GM19239 (cell line): Measurements from ENCODE around the gene RNF169.

Experiments used
- DNase-seq: peaks from one replicate; pipeline ENCODE4 v3.0.0; 2011; ENCODE audit warnings: low spot score; ENCODE audit not compliant: insufficient read length
- FAIRE-seq: peaks from 2 replicates; lab custom pipeline; 2011; peaks lifted over from hg19 to GRCh38; lab: Jason Lieb, UNC

RNF169 gene

DNA sequence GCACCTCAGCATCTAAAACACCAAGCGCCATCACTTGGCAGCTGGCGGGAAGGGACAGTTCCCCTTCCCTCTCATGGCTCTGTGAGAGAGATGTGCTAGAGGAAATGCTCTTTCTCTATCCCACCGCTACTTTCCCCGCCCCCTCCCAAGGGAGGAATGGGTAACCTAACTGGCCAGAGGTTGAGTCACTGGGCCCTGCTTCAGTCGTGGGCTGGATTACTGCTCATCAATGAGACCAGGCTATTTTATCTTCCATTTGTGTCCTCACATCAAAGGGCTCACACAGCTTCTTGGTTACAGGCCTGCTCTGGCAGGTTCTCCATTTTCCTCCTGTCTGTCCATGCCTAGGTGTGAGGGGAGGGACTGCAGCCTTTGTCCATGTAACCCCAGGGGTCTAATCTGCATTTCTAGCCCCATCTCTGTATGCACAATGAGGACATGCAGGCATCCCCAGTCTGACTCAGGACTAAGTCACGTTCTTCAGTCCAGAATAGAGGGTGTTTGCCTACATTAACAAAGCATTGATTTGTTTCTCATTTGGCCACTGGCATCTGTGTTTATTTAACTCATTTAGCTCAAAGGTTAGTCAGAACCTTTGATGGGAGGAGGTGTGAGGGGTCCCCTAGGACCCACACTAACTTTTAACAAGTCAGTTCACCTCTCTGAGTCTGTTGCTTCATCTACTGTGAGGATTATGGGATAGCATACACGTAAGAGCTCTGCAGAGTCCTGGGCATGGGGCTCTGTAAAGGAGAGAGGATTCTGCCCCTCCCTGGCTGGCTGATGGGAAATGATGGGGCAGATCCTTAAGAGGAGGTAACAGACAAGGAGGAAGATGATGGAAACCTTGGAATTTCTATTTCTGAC lies 101.1 kb downstream of the RNF169 start:
- no peak for DNase-seq
- no peak for FAIRE-seq

DNA sequence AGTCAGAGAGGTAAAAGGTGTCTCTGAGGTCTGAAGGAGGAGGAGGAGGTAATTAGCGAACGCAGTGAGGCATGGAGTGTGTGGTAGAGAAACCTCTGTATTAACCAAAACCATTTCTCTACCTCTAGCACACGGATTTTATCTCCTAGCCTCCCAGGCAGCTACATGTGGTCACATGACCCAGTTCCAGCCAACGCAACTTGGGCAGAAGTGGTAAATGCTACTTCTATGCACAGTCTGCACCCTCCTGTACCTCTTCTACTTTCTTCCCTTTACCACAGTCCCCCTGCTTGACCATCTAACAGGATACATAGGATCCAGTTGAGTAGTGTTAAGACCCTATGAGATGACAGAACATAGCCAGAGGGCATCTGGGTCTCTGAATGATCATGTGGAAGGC lies 104.6 kb downstream of the RNF169 start:
- no peak for FAIRE-seq

DNA sequence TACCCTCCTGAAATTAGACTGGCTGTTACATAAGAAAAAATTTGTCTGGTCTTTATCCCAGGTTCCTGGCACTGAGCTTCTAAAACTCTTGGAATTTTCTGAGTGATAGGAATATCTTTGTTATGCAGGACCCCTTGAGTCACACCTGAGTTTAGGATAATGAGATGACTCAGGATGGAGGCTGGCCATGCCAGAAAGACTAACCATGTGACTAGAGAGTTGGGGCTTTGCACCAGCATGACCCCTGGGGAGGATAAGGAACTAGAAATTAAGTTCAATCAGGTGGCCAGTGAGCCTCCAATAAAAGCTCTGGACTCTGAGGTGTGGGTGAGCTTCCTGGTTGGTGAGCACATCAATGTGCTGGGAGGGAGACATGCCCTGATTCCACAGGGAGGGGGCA lies 112.1 kb downstream of the RNF169 start:
- no peak for FAIRE-seq

More for the DNA sequence above, 104.6 kb downstream of the RNF169 start:
- DNase-seq, result no peak

DNA sequence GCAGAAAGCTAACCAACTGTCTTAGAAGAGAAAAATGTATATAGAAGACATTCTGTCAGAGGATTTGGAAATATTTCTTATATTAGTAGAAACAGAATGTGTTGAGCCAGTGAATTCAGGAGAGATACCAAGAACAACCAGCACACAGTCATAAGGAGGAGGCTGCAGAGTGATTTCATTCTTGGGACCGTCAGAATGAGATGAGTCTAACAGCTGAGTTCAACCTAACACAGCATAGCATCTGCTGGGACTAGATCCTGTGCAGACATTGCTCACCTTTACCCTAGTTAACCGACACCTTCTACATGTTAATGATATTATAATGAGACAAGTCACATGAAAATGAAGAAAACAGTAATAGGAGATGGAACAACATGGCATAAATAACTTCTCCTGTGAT lies 114.8 kb downstream of the RNF169 start:
- FAIRE-seq (no peak), DNase-seq (no peak)

More for the DNA sequence above, 112.1 kb downstream of the RNF169 start:
- DNase-seq, result no peak

DNA sequence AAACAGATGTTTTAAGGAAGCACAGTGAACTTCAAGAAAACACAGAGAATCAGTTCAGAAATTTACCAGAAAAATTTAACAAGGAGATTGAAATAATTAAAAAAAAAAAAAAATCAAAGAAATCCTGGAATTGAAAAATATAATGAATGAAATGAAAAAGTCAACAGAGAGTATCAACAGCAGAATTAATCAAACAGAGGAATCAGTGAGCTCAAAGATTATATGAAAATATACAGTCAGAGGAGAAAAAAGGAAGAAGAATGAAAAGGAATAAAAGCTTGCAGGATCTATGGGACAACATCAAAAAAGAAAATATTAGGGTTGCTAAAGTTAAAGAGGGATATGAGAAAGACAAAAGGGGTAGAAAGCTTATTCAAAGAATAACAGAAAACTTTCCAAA lies 117.9 kb downstream of the RNF169 start:
- DNase-seq (no peak), FAIRE-seq (no peak)

DNA sequence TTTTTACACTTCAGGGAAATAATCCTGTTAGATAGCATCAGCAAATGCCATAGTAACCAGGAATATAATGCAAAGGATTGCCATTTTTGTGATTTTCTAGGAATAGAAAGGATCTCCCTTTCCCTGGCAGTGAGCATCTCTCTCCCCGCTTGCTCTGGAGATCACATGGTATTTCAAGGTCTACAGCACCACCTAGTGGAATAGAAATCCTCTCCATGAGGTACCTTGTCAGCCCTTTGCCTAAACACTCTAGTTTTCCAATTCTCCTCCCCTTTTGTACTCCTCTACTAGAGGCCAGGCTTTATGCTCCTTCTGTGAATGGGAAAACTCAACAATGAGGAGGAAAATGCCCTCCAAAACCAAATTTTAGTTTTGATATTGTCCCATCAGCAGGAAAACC lies 121.8 kb downstream of the RNF169 start:
- peak; percentile 20 for DNase-seq
- peak; percentile 52 for FAIRE-seq

DNA sequence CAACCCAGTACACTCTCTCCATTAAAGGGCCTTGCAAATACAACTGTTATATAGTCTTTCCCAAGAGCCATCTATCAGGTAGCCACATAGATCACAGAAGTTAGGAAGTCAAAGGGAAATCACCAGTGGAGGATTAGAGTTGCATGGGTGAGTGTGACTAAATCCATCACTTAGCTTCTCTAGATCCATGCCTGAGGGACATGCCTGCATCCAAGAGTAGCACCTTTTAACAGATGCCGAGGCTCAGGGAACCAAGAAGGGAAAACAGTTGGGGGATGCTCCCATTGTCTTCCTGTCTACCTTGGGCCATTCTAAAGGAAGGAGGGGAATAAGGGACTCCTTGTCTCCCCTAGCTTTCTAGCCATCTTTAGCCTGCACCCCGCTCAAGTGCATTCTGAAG lies 122.4 kb downstream of the RNF169 start:
- no peak for DNase-seq
- FAIRE-seq, result no peak

DNA sequence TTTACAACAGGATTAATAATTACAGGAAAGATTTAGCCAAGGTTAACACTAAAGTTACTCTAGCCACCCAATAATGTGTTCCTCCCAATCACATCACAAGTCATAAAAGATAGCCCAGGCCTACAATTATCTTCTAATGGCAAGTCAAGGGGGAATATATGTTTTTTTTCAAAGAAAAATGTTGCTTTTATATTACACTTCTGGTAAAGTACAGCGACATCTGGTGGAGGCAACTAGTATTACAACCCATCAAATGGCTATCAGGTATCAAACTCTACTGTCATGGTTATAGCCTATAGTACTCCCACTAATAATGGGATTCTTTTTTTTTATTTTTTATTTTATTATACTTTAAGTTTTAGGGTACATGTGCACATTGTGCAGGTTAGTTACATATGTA lies 128.5 kb downstream of the RNF169 start:
- no peak for FAIRE-seq
- no peak for DNase-seq
